Erythroblast (primary cell): ENCODE results near the gene RPL36.

Source experiments
- GATA1 ChIP-seq: IDR thresholded peaks from 2 replicates; pipeline ENCODE4 v1.6.1; 2011; ENCODE audit warnings: low read depth, mild to moderate bottlenecking, control low read depth, low read length, moderate library complexity
- POLR2A ChIP-seq: IDR thresholded peaks from 2 replicates; pipeline ENCODE4 v1.6.1; 2011; ENCODE audit warnings: mild to moderate bottlenecking, low read length

DNA sequence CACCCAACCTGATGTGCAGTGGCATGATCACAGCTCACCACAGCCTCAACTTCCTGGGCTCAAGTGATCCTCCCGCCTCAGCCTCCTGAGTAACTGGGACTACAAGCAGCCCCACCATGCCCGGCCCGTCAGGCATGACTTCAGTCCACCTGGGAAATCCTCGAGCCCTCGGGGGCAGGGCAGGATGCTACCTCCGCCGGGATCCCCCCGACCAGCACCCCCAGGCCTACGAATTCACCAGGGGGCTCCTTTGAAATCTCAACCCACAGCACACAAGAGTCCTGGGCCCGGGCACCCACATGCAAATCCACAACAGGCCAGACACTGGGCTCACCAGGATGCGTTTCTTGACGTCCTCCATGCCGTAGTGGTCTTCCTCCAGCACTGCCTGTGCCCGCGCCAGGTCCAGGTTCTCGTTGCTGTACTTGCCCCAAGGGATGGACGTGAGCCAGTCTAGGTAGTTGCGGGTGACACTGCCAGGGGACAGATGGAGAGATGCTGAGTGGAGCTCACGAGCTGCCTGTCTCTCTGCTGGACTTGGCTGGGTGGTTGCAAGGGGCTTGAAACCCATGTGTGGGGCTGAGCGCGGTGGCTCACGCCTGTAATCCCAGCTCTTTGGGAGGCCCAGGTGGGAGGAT lies 10.5 kb downstream of the RPL36 start:
- TF ChIP-seq POLR2A = no peak
- no peak for TF ChIP-seq GATA1
